ENCODE results near the gene IFITM1. TPM values are rescaled to one million over a fixed set of nuclear protein-coding genes. Genes with fewer than 3 reads are reported as not detected.

Gene IFITM1
- total and polyA plus RNA-seq, 2 experiments from 2014 or later = 72.7 to 180 TPM

DNA sequence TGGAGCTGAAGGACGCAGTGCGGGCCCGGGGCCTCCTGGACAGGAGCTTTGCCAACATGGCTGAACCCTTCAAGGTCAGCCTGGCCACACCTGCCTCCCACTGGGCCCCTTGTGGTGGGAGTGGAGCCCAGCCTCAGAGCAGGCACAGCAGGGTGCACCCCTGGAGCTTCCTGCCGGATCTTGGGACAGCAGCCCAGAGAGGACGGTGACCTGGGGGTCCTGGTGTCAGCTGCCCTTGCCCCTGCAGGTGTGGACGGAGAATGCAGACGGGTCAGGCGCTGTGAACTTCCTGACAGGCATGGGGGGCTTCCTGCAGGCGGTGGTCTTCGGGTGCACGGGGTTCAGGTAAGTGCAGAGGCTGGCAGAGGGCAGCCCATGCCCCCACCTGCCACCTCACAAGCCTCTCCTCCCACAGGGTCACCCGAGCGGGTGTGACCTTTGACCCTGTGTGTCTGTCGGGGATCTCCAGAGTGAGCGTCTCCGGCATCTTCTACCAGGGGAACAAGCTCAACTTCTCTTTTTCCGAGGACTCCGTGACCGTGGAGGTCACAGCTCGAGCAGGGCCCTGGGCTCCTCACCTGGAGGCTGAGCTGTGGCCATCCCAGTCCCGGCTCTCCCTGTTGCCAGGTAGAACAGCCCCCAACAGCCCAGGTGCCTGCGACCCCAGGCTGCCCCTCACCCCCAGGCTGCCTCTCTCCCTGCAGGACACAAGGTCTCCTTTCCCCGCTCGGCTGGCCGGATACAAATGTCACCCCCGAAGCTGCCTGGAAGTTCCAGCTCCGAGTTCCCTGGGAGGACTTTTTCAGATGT lies 19.8 kb upstream of the IFITM1 start:
- Histone ChIP-seq H3K36me3 (ENCODE audit: low read depth) (no peaks in the 10 kb centered on the region), H3K9me2 (ENCODE audit: insufficient read depth) (no peaks in the 10 kb centered on the region), H4K20me1 (ENCODE audit: insufficient read depth) (no peaks in the 10 kb centered on the region), H3K4me1 (ENCODE audit: insufficient read depth) (no peaks in the 10 kb centered on the region), H3K4me3 (no peak overlapping the region), H3K4me2 (ENCODE audit: unreplicated experiment) (no peak overlapping the region), H3F3A (ENCODE audit: insufficient read depth) (no peaks in the 10 kb centered on the region), H2AFZ (no peak overlapping the region), H3K27me3 (replicated peaks; ENCODE audit: insufficient read depth) (no peaks in the 10 kb centered on the region), H3K9ac (no peak overlapping the region), H3K79me2 (ENCODE audit: insufficient read depth) (no peaks in the 10 kb centered on the region), H3K27ac (no peak overlapping the region), H3K9me3 (ENCODE audit: low read depth) (no peaks in the 10 kb centered on the region)
- TF ChIP-seq EZH2 (IDR thresholded peaks at IDR 0.05; ENCODE audit: insufficient read depth, poor library complexity, severe bottlenecking) = no peak
- no peak for TF ChIP-seq EZH2phosphoT487 (IDR thresholded peaks at IDR 0.05; ENCODE audit: insufficient read depth, low read depth)
- no peak for DNase-seq
- in situ Hi-C loops (cut with MboI) = no loop called here
- WGBS, 2 experiments (ENCODE audit: low coverage in 1 of 2, low lambda C conversion rate in 2 of 2, missing lambda C conversion rate in 2 of 2) = 90 to 94% methylated on average over 25 to 27 of the region's 27 CpGs

DNA sequence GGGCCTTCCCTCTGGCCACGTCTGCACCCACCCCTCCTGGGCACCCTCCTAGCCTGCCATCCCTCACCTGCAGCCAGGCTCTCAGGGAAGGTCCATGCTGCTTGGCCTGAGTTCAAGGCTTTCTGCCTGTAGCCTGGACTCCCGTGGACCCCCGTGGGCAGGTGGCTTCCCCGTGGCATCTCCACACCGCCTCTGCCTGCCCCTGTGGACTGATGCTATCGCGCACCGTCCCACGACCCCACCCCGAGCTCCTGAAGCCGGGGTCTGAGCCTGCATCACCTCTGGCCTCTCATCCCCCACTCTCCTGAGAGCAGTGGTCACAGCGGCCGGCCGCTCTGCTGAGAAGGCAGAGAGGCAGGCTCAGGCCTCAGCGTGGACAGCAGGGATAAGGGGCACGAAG lies 19.1 kb upstream of the IFITM1 start:
- TF ChIP-seq EZH2phosphoT487 (IDR thresholded peaks at IDR 0.05; ENCODE audit: insufficient read depth, low read depth) (no peak), EZH2 (IDR thresholded peaks at IDR 0.05; ENCODE audit: insufficient read depth, poor library complexity, severe bottlenecking) (no peak)
- Histone ChIP-seq H3K9me3 (ENCODE audit: low read depth) (no peaks in the 10 kb centered on the region), H4K20me1 (ENCODE audit: insufficient read depth) (no peaks in the 10 kb centered on the region), H2AFZ (no peak overlapping the region), H3K79me2 (ENCODE audit: insufficient read depth) (no peaks in the 10 kb centered on the region), H3K4me1 (ENCODE audit: insufficient read depth) (no peaks in the 10 kb centered on the region), H3K9ac (no peak overlapping the region), H3K36me3 (ENCODE audit: low read depth) (no peaks in the 10 kb centered on the region), H3F3A (ENCODE audit: insufficient read depth) (no peaks in the 10 kb centered on the region), H3K4me3 (no peak overlapping the region), H3K27me3 (replicated peaks; ENCODE audit: insufficient read depth) (no peaks in the 10 kb centered on the region), H3K4me2 (ENCODE audit: unreplicated experiment) (no peak overlapping the region), H3K9me2 (ENCODE audit: insufficient read depth) (no peaks in the 10 kb centered on the region), H3K27ac (no peak overlapping the region)
- in situ Hi-C loops (cut with MboI) = no loop called here
- whole genome bisulfite sequencing, 2 experiments (ENCODE audit: low coverage in 1 of 2, low lambda C conversion rate in 2 of 2, missing lambda C conversion rate in 2 of 2) = 89 to 94% methylated on average over 15 of the region's 16 CpGs
- no peak for DNase-seq

DNA sequence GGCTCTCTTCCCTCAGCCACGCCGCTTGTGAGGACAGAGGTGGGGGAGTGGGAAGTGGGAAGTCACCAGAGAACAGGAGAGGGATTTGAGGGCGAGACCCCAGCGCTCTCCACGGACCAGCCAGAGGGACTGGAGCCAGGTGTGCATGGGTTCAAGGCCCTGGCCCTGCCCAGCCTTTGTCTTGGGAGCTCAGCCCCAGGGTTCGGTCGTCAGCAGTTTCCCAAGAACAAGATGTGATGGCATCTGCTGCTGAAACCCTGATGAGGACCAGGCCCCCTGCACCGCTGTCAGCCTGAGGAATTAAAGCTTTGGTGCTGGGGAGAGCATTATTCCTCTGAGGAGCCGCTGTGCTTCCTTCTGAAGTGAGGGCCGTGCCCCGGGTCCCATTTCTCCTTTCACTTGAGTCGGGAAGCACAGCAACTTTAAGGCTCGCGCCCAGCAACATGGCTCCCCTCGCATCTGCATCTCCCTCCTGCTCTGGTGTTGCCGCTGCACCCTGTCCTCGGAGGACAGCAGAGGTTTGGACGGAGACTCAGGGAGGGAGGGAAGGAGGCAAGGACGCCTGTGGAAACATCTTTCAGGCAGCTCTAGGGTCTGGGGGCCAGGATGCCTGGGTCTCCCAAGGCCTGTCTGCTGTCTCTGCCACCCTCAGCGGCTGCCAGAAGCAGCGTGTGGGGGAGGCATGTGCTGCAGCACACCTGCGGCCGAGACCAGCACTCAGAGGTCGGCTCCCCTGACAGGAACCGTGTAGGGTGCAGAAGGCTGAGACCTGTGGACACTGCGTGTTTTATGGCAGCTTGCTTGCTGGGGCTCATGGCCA lies 18.3 kb upstream of the IFITM1 start:
- Histone ChIP-seq H3K27ac (no peak overlapping the region), H3K4me2 (ENCODE audit: unreplicated experiment) (no peak overlapping the region), H3K36me3 (ENCODE audit: low read depth) (no peaks in the 10 kb centered on the region), H3K9ac (no peak overlapping the region), H2AFZ (no peak overlapping the region), H3K27me3 (replicated peaks; ENCODE audit: insufficient read depth) (no peaks in the 10 kb centered on the region), H3K4me3 (no peak overlapping the region), H3K9me2 (ENCODE audit: insufficient read depth) (no peaks in the 10 kb centered on the region), H3F3A (ENCODE audit: insufficient read depth) (no peaks in the 10 kb centered on the region), H4K20me1 (ENCODE audit: insufficient read depth) (no peaks in the 10 kb centered on the region), H3K79me2 (ENCODE audit: insufficient read depth) (no peaks in the 10 kb centered on the region), H3K9me3 (ENCODE audit: low read depth) (no peaks in the 10 kb centered on the region), H3K4me1 (ENCODE audit: insufficient read depth) (no peaks in the 10 kb centered on the region)
- no peak for DNase-seq
- 78% methylated on average over 26 of the region's 26 CpGs for WGBS, 2 experiments (ENCODE audit: low coverage in 1 of 2, low lambda C conversion rate in 2 of 2, missing lambda C conversion rate in 2 of 2)
- in situ Hi-C loops (cut with MboI) = no loop called here
- TF ChIP-seq EZH2phosphoT487 (IDR thresholded peaks at IDR 0.05; ENCODE audit: insufficient read depth, low read depth) (no peak), EZH2 (IDR thresholded peaks at IDR 0.05; ENCODE audit: insufficient read depth, poor library complexity, severe bottlenecking) (no peak)

DNA sequence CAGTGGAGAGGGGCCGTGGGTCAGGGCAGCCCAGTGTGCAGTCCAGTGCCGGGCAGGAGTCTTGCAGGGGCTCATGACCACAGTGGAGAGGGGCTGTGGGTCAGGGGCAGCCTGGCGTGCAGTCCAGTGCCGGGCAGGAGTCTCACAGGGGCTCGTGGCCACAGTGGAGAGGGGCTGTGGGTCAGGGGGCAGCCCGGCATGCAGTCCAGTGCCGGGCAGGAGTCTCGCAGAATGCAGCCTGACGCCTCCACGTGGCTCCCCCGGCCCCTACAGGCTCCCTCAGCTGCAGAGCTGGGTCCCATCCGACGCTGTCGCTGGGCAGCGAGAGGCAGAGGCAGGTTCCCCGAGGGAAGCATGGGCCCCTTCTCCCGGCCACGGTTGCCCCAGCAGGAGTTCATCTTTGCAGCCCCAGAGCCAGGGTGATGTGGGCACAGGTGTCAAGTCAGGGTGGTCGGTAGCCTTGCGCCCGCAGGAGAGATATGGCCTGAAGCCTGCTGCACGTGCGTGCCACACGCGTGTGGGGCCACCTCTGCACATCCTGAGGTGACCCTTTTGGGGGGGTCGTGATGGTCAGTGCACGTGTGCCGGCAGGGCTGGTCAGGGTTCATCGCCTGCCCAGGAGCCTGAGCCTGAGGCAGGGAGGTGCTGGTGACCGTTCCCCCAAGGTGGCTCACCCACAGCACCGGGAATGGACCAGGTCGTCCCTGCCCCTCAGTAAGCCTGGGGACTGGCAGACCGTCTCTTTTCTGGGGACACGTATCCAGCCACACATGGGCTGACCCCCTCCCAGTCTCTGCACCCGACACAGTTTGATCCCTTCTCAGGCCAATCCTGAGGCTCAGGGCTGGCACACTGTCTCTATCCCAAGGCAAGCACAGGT lies 17.4 kb upstream of the IFITM1 start:
- Histone ChIP-seq H3K36me3 (ENCODE audit: low read depth) (no peaks in the 10 kb centered on the region), H3K27me3 (replicated peaks; ENCODE audit: insufficient read depth) (no peaks in the 10 kb centered on the region), H2AFZ (no peak overlapping the region), H3K9ac (no peak overlapping the region), H4K20me1 (ENCODE audit: insufficient read depth) (no peaks in the 10 kb centered on the region), H3K4me2 (ENCODE audit: unreplicated experiment) (no peak overlapping the region), H3K79me2 (ENCODE audit: insufficient read depth) (no peaks in the 10 kb centered on the region), H3F3A (ENCODE audit: insufficient read depth) (no peaks in the 10 kb centered on the region), H3K4me1 (ENCODE audit: insufficient read depth) (no peaks in the 10 kb centered on the region), H3K9me2 (ENCODE audit: insufficient read depth) (no peaks in the 10 kb centered on the region), H3K4me3 (no peak overlapping the region), H3K9me3 (ENCODE audit: low read depth) (no peaks in the 10 kb centered on the region), H3K27ac (no peak overlapping the region)
- in situ Hi-C loops (cut with MboI) = no loop called here
- TF ChIP-seq EZH2phosphoT487 (IDR thresholded peaks at IDR 0.05; ENCODE audit: insufficient read depth, low read depth) (no peak), EZH2 (IDR thresholded peaks at IDR 0.05; ENCODE audit: insufficient read depth, poor library complexity, severe bottlenecking) (no peak)
- WGBS, 2 experiments (ENCODE audit: low coverage in 1 of 2, low lambda C conversion rate in 2 of 2, missing lambda C conversion rate in 2 of 2) = 76 to 79% methylated on average over 35 of the region's 35 CpGs
- no peak for DNase-seq
